ENCODE data around the gene GTF2H2C. TPM values are rescaled to one million over a fixed set of nuclear protein-coding genes. Genes with fewer than 3 reads are reported as not detected.

The GTF2H2C gene
- total and polyA plus RNA-seq, 10 of the 15 experiments (the other 5 are each of a cell fraction or from before 2014, with no cell fraction given): 55.1 to 103 (median 78.9) TPM

GRCh38 chr5:69527128-69527770, 32.7 kb upstream of the GTF2H2C start:
- TF ChIP-seq STAT3 (IDR thresholded peaks at IDR 0.05; ENCODE audit: low read depth, low read length) (no peak), PAX5 (IDR thresholded peaks at IDR 0.05; ENCODE audit: borderline replicate concordance, low read depth, low read length) (no peak)
- no peaks in the 10 kb centered on the region for H3K36me3 ChIP-seq (ENCODE audit: control insufficient read depth in 2 of 2, insufficient read depth in 2 of 2, low read length in 1 of 2)
- H4K20me1 ChIP-seq (ENCODE audit: control insufficient read depth, insufficient read depth): no peaks in the 10 kb centered on the region
- H3K79me2 ChIP-seq (ENCODE audit: control insufficient read depth, insufficient read depth, low read length): no peaks in the 10 kb centered on the region
- no peak for DNase-seq (ENCODE audit: low read depth, low spot score)
- in situ Hi-C loops (cut with MboI) (no loop called here), intact Hi-C loops (cut with micrococcal nuclease; ENCODE audit: unreplicated experiment) (no loop called here)
- no peaks in the 10 kb centered on the region for H3K4me1 ChIP-seq (ENCODE audit: control insufficient read depth, insufficient read depth, low read length)
- ChIA-PET CTCF (interaction anchor here (0.9 kb wide), 1 partner anchor 28 kb away, joined by 3 read pairs; no protein-coding TSS in a partner anchor), RAD21 (ENCODE audit: unreplicated experiment) (no interaction called here), POLR2A (no interaction called here), SMC1A (ENCODE audit: uncharacterized antibody, unreplicated experiment) (interaction anchor here (0.5 kb wide), 1 partner anchor 60 kb away, joined by 3 read pairs; no protein-coding TSS in a partner anchor)
- H3K27me3 ChIP-seq (replicated peaks in 1 of 2; ENCODE audit: control insufficient read depth in 2 of 2, insufficient read depth in 2 of 2, low read length in 1 of 2): no peaks in the 10 kb centered on the region
- H3K27ac ChIP-seq (ENCODE audit: control insufficient read depth, insufficient read depth): no peak overlapping the region
- H3K9me3 ChIP-seq (replicated peaks; ENCODE audit: control insufficient read depth, insufficient read depth, low read length): no peaks in the 10 kb centered on the region
- BruUV-seq (replicated peaks): no TSS peak
- WGBS (ENCODE audit: insufficient coverage, insufficient replicate concordance, low lambda C conversion rate, missing lambda C conversion rate): 78% methylated on average over 7 of the region's 7 CpGs
- H3K9ac ChIP-seq (ENCODE audit: control insufficient read depth, insufficient read depth, low read length): no peak overlapping the region
- no peak overlapping the region for H3K4me3 ChIP-seq
- FAIRE-seq: no peak
- no peak overlapping the region for H2AFZ ChIP-seq (ENCODE audit: control insufficient read depth, low read depth, low read length)
- no peak for ATAC-seq
- H3K4me2 ChIP-seq (ENCODE audit: control insufficient read depth, insufficient read depth): no peak overlapping the region

GRCh38 chr5:69528035-69528434, 32.0 kb upstream of the GTF2H2C start:
- Histone ChIP-seq H3K79me2 (ENCODE audit: control insufficient read depth, insufficient read depth, low read length) (no peaks in the 10 kb centered on the region), H3K9me3 (replicated peaks; ENCODE audit: control insufficient read depth, insufficient read depth, low read length) (no peaks in the 10 kb centered on the region), H3K27me3 (replicated peaks in 1 of 2; ENCODE audit: control insufficient read depth in 2 of 2, insufficient read depth in 2 of 2, low read length in 1 of 2) (no peaks in the 10 kb centered on the region), H3K4me3 (no peak overlapping the region), H3K27ac (ENCODE audit: control insufficient read depth, insufficient read depth) (no peak overlapping the region), H3K4me2 (ENCODE audit: control insufficient read depth, insufficient read depth) (no peak overlapping the region), H3K4me1 (ENCODE audit: control insufficient read depth, insufficient read depth, low read length) (no peaks in the 10 kb centered on the region), H3K9ac (ENCODE audit: control insufficient read depth, insufficient read depth, low read length) (no peak overlapping the region), H4K20me1 (ENCODE audit: control insufficient read depth, insufficient read depth) (no peaks in the 10 kb centered on the region), H3K36me3 (ENCODE audit: control insufficient read depth in 2 of 2, insufficient read depth in 2 of 2, low read length in 1 of 2) (no peaks in the 10 kb centered on the region), H2AFZ (ENCODE audit: control insufficient read depth, low read depth, low read length) (no peak overlapping the region)
- FAIRE-seq (no peak), ATAC-seq (no peak), DNase-seq (ENCODE audit: low read depth, low spot score) (no peak)
- TF ChIP-seq ESRRA (IDR thresholded peaks at IDR 0.05; ENCODE audit: low read length) (no peak), YBX1 (IDR thresholded peaks at IDR 0.05) (no peak), BMI1 (IDR thresholded peaks at IDR 0.05; ENCODE audit: borderline replicate concordance) (no peak), HSF1 (IDR thresholded peaks at IDR 0.05; ENCODE audit: low read depth, low read length) (no peak)
- in situ Hi-C loops (cut with MboI): no loop called here
- ChIA-PET SMC1A (ENCODE audit: uncharacterized antibody, unreplicated experiment) (no interaction called here), RAD21 (ENCODE audit: unreplicated experiment) (no interaction called here), POLR2A (no interaction called here), CTCF (no interaction called here)
- 59% methylated on average over 5 of the region's 5 CpGs for WGBS (ENCODE audit: insufficient coverage, insufficient replicate concordance, low lambda C conversion rate, missing lambda C conversion rate)
- BruUV-seq (replicated peaks): no TSS peak
- intact Hi-C loops (cut with micrococcal nuclease; ENCODE audit: unreplicated experiment): no loop called here
